ENCODE data around the gene TMEM236.

Gene TMEM236

GRCh38 chr10:17742918-17743317 is 9.1 kb upstream of the TMEM236 start:
- no peak for DNase-seq

- no peak for DNase-seq
Measured at GRCh38 chr10:17743437-17743836, 8.6 kb upstream of the TMEM236 start.

- no peak for DNase-seq
Measured at GRCh38 chr10:17744341-17744861, 7.6 kb upstream of the TMEM236 start.

- no peak for DNase-seq
Measured at GRCh38 chr10:17747883-17748550, 4.0 kb upstream of the TMEM236 start.

- DNase-seq = no peak
Measured at GRCh38 chr10:17749890-17750289, 2.1 kb upstream of the TMEM236 start.

- DNase-seq = no peak
Measured at GRCh38 chr10:17756557-17757217, 4.7 kb downstream of the TMEM236 start.

GRCh38 chr10:17758200-17758599 is 6.2 kb downstream of the TMEM236 start:
- no peak for DNase-seq

- DNase-seq = no peak
Measured at GRCh38 chr10:17758896-17759295, 6.9 kb downstream of the TMEM236 start.

- no peak for DNase-seq
Measured at GRCh38 chr10:17764142-17764541, 12.1 kb downstream of the TMEM236 start.

- no peak for DNase-seq
Measured at GRCh38 chr10:17765602-17766001, 13.6 kb downstream of the TMEM236 start.

GRCh38 chr10:17766731-17767130 is 14.7 kb downstream of the TMEM236 start:
- DNase-seq = no peak

- no peak for DNase-seq
Measured at GRCh38 chr10:17768496-17768895, 16.5 kb downstream of the TMEM236 start.

- DNase-seq = no peak
Measured at GRCh38 chr10:17768957-17769356, 17.0 kb downstream of the TMEM236 start.

GRCh38 chr10:17771017-17771416 is 19.0 kb downstream of the TMEM236 start:
- no peak for DNase-seq

- no peak for DNase-seq
Measured at GRCh38 chr10:17779784-17780183, 27.8 kb downstream of the TMEM236 start.

- DNase-seq = no peak
Measured at GRCh38 chr10:17780727-17781126, 28.7 kb downstream of the TMEM236 start.

- DNase-seq = no peak
Measured at GRCh38 chr10:17781856-17782255, 29.9 kb downstream of the TMEM236 start.

- DNase-seq = no peak
Measured at GRCh38 chr10:17782921-17783665, 31.1 kb downstream of the TMEM236 start.

GRCh38 chr10:17783751-17784150 is 31.8 kb downstream of the TMEM236 start:
- DNase-seq = no peak

- DNase-seq = no peak
Measured at GRCh38 chr10:17784688-17785087, 32.7 kb downstream of the TMEM236 start.

GRCh38 chr10:17785276-17785930 is 33.4 kb downstream of the TMEM236 start:
- no peak for DNase-seq

GRCh38 chr10:17787087-17787961 is 35.3 kb downstream of the TMEM236 start:
- DNase-seq = no peak
